ENCODE results near the gene PNMA8A.

PNMA8A gene

GRCh38 chr19:46426035-46426505 lies 45.3 kb downstream of the PNMA8A start:
- DNase-seq: no peak
- H3K4me1 ChIP-seq (ENCODE audit: low read length): peaks cover 4% of the 10 kb centered on the region; the same call in 1 of the 2 replicates
- no peak overlapping the region for H3K4me3 ChIP-seq (ENCODE audit: low read length)
- H3K9me3 ChIP-seq (replicated peaks; ENCODE audit: insufficient read depth, low read length): no peaks in the 10 kb centered on the region
- H3K4me2 ChIP-seq (ENCODE audit: low read depth, low read length): no peak overlapping the region
- TF ChIP-seq CTCF (IDR thresholded peaks at IDR 0.05; ENCODE audit: low read length): no peak
- no peak for TF ChIP-seq EZH2 (optimal IDR thresholded peaks at IDR 0.05; ENCODE audit: low read depth, low read length)
- no peak for TF ChIP-seq EZH2phosphoT487 (IDR thresholded peaks at IDR 0.05; ENCODE audit: low read length)
- H3F3A ChIP-seq (ENCODE audit: insufficient read depth, low read length): no peaks in the 10 kb centered on the region
- no peak overlapping the region for H2AFZ ChIP-seq (ENCODE audit: low read length)
- no peaks in the 10 kb centered on the region for H3K36me3 ChIP-seq (replicated peaks; ENCODE audit: insufficient read depth, low read length)
- H3K9me2 ChIP-seq (replicated peaks; ENCODE audit: insufficient read depth, low read length): no peaks in the 10 kb centered on the region
- no peak overlapping the region for H3K9ac ChIP-seq (ENCODE audit: low read length)
- H4K20me1 ChIP-seq (ENCODE audit: insufficient read depth, low read length): no peaks in the 10 kb centered on the region
- H3K27me3 ChIP-seq (replicated peaks; ENCODE audit: insufficient read depth, low read length): peaks cover 85% of the 10 kb centered on the region
- H3K79me2 ChIP-seq (ENCODE audit: low read length): no peaks in the 10 kb centered on the region
- H3K27ac ChIP-seq (ENCODE audit: low read length): no peak overlapping the region

GRCh38 chr19:46423188-46423587 lies 48.2 kb downstream of the PNMA8A start:
- H4K20me1 ChIP-seq (ENCODE audit: insufficient read depth, low read length): no peaks in the 10 kb centered on the region
- no peak overlapping the region for H3K4me2 ChIP-seq (ENCODE audit: low read depth, low read length)
- no peak for TF ChIP-seq EZH2 (optimal IDR thresholded peaks at IDR 0.05; ENCODE audit: low read depth, low read length)
- no peak overlapping the region for H3K27ac ChIP-seq (ENCODE audit: low read length)
- H3K9me2 ChIP-seq (replicated peaks; ENCODE audit: insufficient read depth, low read length): no peaks in the 10 kb centered on the region
- H3K27me3 ChIP-seq (replicated peaks; ENCODE audit: insufficient read depth, low read length): peaks cover 84% of the 10 kb centered on the region
- H2AFZ ChIP-seq (ENCODE audit: low read length): no peak overlapping the region
- DNase-seq: no peak
- no peak overlapping the region for H3K9ac ChIP-seq (ENCODE audit: low read length)
- H3K36me3 ChIP-seq (replicated peaks; ENCODE audit: insufficient read depth, low read length): no peaks in the 10 kb centered on the region
- no peaks in the 10 kb centered on the region for H3K4me1 ChIP-seq (ENCODE audit: low read length)
- no peaks in the 10 kb centered on the region for H3K9me3 ChIP-seq (replicated peaks; ENCODE audit: insufficient read depth, low read length)
- no peaks in the 10 kb centered on the region for H3K79me2 ChIP-seq (ENCODE audit: low read length)
- H3F3A ChIP-seq (ENCODE audit: insufficient read depth, low read length): no peaks in the 10 kb centered on the region
- no peak overlapping the region for H3K4me3 ChIP-seq (ENCODE audit: low read length)

- Histone ChIP-seq H3K9me3 (replicated peaks; ENCODE audit: insufficient read depth, low read length) (no peaks in the 10 kb centered on the region), H2AFZ (ENCODE audit: low read length) (no peak overlapping the region), H3K36me3 (replicated peaks; ENCODE audit: insufficient read depth, low read length) (no peaks in the 10 kb centered on the region), H3K4me3 (ENCODE audit: low read length) (no peak overlapping the region), H4K20me1 (ENCODE audit: insufficient read depth, low read length) (no peaks in the 10 kb centered on the region), H3K27me3 (replicated peaks; ENCODE audit: insufficient read depth, low read length) (peaks cover 82% of the 10 kb centered on the region), H3K79me2 (ENCODE audit: low read length) (no peaks in the 10 kb centered on the region), H3K27ac (ENCODE audit: low read length) (no peak overlapping the region), H3K9ac (ENCODE audit: low read length) (no peak overlapping the region), H3F3A (ENCODE audit: insufficient read depth, low read length) (no peaks in the 10 kb centered on the region), H3K4me1 (ENCODE audit: low read length) (no peaks in the 10 kb centered on the region), H3K9me2 (replicated peaks; ENCODE audit: insufficient read depth, low read length) (no peaks in the 10 kb centered on the region), H3K4me2 (ENCODE audit: low read depth, low read length) (no peak overlapping the region)
- no peak for TF ChIP-seq EZH2 (optimal IDR thresholded peaks at IDR 0.05; ENCODE audit: low read depth, low read length)
- no peak for TF ChIP-seq EZH2phosphoT487 (IDR thresholded peaks at IDR 0.05; ENCODE audit: low read length)
- TF ChIP-seq CTCF (IDR thresholded peaks at IDR 0.05; ENCODE audit: low read length): no peak
- no peak for DNase-seq
Measured at GRCh38 chr19:46422344-46422743, 49.0 kb downstream of the PNMA8A start.

GRCh38 chr19:46420056-46420455 lies 51.3 kb downstream of the PNMA8A start:
- H3K79me2 ChIP-seq (ENCODE audit: low read length): no peaks in the 10 kb centered on the region
- H3K36me3 ChIP-seq (replicated peaks; ENCODE audit: insufficient read depth, low read length): no peaks in the 10 kb centered on the region
- H3K4me2 ChIP-seq (ENCODE audit: low read depth, low read length): no peak overlapping the region
- no peaks in the 10 kb centered on the region for H4K20me1 ChIP-seq (ENCODE audit: insufficient read depth, low read length)
- H3K9me2 ChIP-seq (replicated peaks; ENCODE audit: insufficient read depth, low read length): no peaks in the 10 kb centered on the region
- peaks cover 82% of the 10 kb centered on the region for H3K27me3 ChIP-seq (replicated peaks; ENCODE audit: insufficient read depth, low read length)
- no peaks in the 10 kb centered on the region for H3K4me1 ChIP-seq (ENCODE audit: low read length)
- no peak overlapping the region for H3K4me3 ChIP-seq (ENCODE audit: low read length)
- H3K9me3 ChIP-seq (replicated peaks; ENCODE audit: insufficient read depth, low read length): no peaks in the 10 kb centered on the region
- no peaks in the 10 kb centered on the region for H3F3A ChIP-seq (ENCODE audit: insufficient read depth, low read length)
- DNase-seq: no peak
- H3K27ac ChIP-seq (ENCODE audit: low read length): no peak overlapping the region
- H3K9ac ChIP-seq (ENCODE audit: low read length): no peak overlapping the region
- H2AFZ ChIP-seq (ENCODE audit: low read length): no peak overlapping the region
- no peak for TF ChIP-seq EZH2 (optimal IDR thresholded peaks at IDR 0.05; ENCODE audit: low read depth, low read length)

Measured in MM.1S (cell line).